B cell (primary cell): ENCODE measurements around the gene SLC2A13. TPM values are rescaled to one million over a fixed set of nuclear protein-coding genes. Genes with fewer than 3 reads are reported as not detected.

ENCODE experiments used
- ATAC-seq: fragments of 200-7000 bp; cut with Tn5 transposase; one replicate; pipeline ENCODE4 v1.10.0; 2021; ENCODE audit warnings: low read depth, mild to moderate bottlenecking, moderate number of reproducible peaks, moderate library complexity
- CTCF ChIA-PET: fragments of 350-600 bp; sonication (Branson Sonifier 250); formaldehyde crosslinking; loops from one replicate; lab custom pipeline; 2021; ENCODE audit warnings: antibody characterized with exemption, inconsistent platforms; lab: Charles Lee
- POLR2A ChIA-PET: fragments of 350-600 bp; sonication (Branson Sonifier 250); formaldehyde crosslinking; loops from one replicate; lab custom pipeline; 2021; ENCODE audit warnings: antibody characterized with exemption; lab: Charles Lee
- DNase-seq: peaks from one replicate; pipeline ENCODE4 v3.0.0; 2013
- H2AFZ ChIP-seq: 2 replicates; pipeline ENCODE4 v1.6.1; 2012; ENCODE audit warnings: mild to moderate bottlenecking, low read depth, low read length; ENCODE audit not compliant: insufficient read depth, poor library complexity, severe bottlenecking
- H3K27ac ChIP-seq, 2 donors: 1 replicate in 1 of 2; 2 replicates in 1 of 2; pipeline ENCODE4 v1.5.1; 2012 to 2013; ENCODE audit warnings: low read length in 2 of 2, mild to moderate bottlenecking in 2 of 2, moderate library complexity in 1 of 2
- H3K27me3 ChIP-seq, 4 experiments: fragments of 200-600 bp in 1 of 4; sonication (generic) in 1 of 4; replicated peaks in 1 of 4; 1 replicate in 2 of 4; 2 replicates in 2 of 4; pipeline versions ENCODE4 v1.6.1 to v1.7.0; 2013 to 2016; ENCODE audit warnings: low read length in 3 of 4, mild to moderate bottlenecking in 2 of 4, mixed read lengths in 1 of 4, moderate library complexity in 1 of 4; ENCODE audit not compliant: insufficient read depth in 4 of 4, control insufficient read depth in 3 of 4; ENCODE audit errors: control extremely low read depth in 1 of 4
- H3K36me3 ChIP-seq, 2 experiments: replicated peaks in 1 of 2; 1 replicate in 1 of 2; 2 replicates in 1 of 2; pipeline versions ENCODE4 v1.6.1 to v1.7.1; 2013; ENCODE audit warnings: low read length in 1 of 2; ENCODE audit not compliant: insufficient read depth in 2 of 2, control insufficient read depth in 1 of 2; ENCODE audit errors: control extremely low read depth in 1 of 2, extremely low read depth in 1 of 2
- H3K4me1 ChIP-seq, 2 donors: fragments of 200-600 bp in 1 of 2; sonication (generic) in 1 of 2; 1 replicate in 1 of 2; 2 replicates in 1 of 2; pipeline versions ENCODE4 v1.5.1 to v1.6.1; 2013 to 2017; ENCODE audit warnings: low read length in 2 of 2; ENCODE audit not compliant: control insufficient read depth in 2 of 2, insufficient read depth in 2 of 2
- H3K4me2 ChIP-seq: replicated peaks from 2 replicates; pipeline ENCODE3; 2012; ENCODE audit warnings: mild to moderate bottlenecking, low read depth, low read length; ENCODE audit not compliant: poor library complexity, severe bottlenecking
- H3K4me3 ChIP-seq, 5 experiments: fragments of 200-600 bp in 1 of 5; sonication (generic) in 1 of 5; 1 replicate in 3 of 5; 2 replicates in 2 of 5; pipeline versions ENCODE4 v1.5.1 to v1.7.0; 2011 to 2016; ENCODE audit warnings: low read length in 4 of 5, mild to moderate bottlenecking in 4 of 5, low read depth in 2 of 5, control low read depth in 1 of 5, moderate library complexity in 1 of 5; ENCODE audit not compliant: insufficient read depth in 1 of 5; ENCODE audit errors: control extremely low read depth in 1 of 5, extremely low read depth in 1 of 5
- H3K79me2 ChIP-seq: fragments of 200-600 bp; sonication (generic); one replicate; pipeline ENCODE4 v1.6.0; 2016; ENCODE audit warnings: low read length; ENCODE audit not compliant: control insufficient read depth, insufficient read depth
- H3K9ac ChIP-seq: fragments of 200-600 bp; sonication (generic); 2 replicates; pipeline ENCODE4 v1.6.1; 2017; ENCODE audit warnings: mild to moderate bottlenecking, low read length, moderate library complexity
- H3K9me3 ChIP-seq, 3 donors: one replicate each; pipeline versions ENCODE4 v1.6.1 to v1.7.1; 2013; ENCODE audit warnings: low read length in 2 of 3; ENCODE audit not compliant: control insufficient read depth in 2 of 3, insufficient read depth in 1 of 3; ENCODE audit errors: control extremely low read depth in 1 of 3
- H4K20me1 ChIP-seq: 2 replicates; pipeline ENCODE4 v1.6.0; 2012; ENCODE audit warnings: mild to moderate bottlenecking, low read length; ENCODE audit not compliant: insufficient read depth, control insufficient read depth, poor library complexity, severe bottlenecking
- H3K27ac Mint-ChIP-seq: one replicate; pipeline ENCODE4 v1.8.0; 2021; ENCODE audit warnings: mixed read lengths
- H3K27me3 Mint-ChIP-seq: one replicate; pipeline ENCODE4 v1.8.0; 2021; ENCODE audit warnings: mixed read lengths
- H3K4me1 Mint-ChIP-seq: one replicate; pipeline ENCODE4 v1.8.0; 2021; ENCODE audit warnings: mixed read lengths
- H3K4me3 Mint-ChIP-seq: one replicate; pipeline ENCODE4 v1.8.0; 2021; ENCODE audit warnings: mixed read lengths
- H3K9me3 Mint-ChIP-seq: one replicate; pipeline ENCODE4 v1.8.0; 2022; ENCODE audit warnings: mixed read lengths; ENCODE audit not compliant: insufficient read depth
- CTCF ChIP-seq: fragments of 200-600 bp; IDR thresholded peaks from one replicate; pipeline ENCODE4 v1.8.0; 2022; ENCODE audit warnings: antibody characterized with exemption, mild to moderate bottlenecking
- EZH2 ChIP-seq: IDR thresholded peaks from 2 replicates; pipeline ENCODE4 v1.6.1; 2012; ENCODE audit warnings: borderline replicate concordance, low read depth, mild to moderate bottlenecking, moderate library complexity, low read length; ENCODE audit not compliant: insufficient read depth, poor library complexity, severe bottlenecking
- WGBS: methylation state at CpG from one replicate; pipeline ENCODE4 v1.1.5; 2013; ENCODE audit warnings: missing lambda C conversion rate; ENCODE audit not compliant: insufficient coverage; 5-methylcytosine and 5-hydroxymethylcytosine counted together
- intact Hi-C: fragments of 100-400 bp; cut with micrococcal nuclease; formaldehyde crosslinking; loops from one replicate; pipeline ENCODE4 v1.10.0; 2022
- polyA plus RNA-seq: library from polyadenylated mRNA; depleted of rRNA; stranded (reverse); fragments of >200 nt; gene quantifications from 2 replicates; pipeline ENCODE4 v1.2.3, GENCODE V29; 2012
- total RNA-seq, 2 donors: library from RNA; stranded (reverse); fragments of 120-200 nt in 1 of 2; gene quantifications; 1 replicate in 1 of 2; 2 replicates in 1 of 2; pipeline versions ENCODE4 v1.2.3 to v1.2.4, GENCODE V29; 2013 to 2022

The SLC2A13 gene
- total and polyA plus RNA-seq, 2 donors (not counting 1 experiment from before 2014, with no cell fraction given), result 2.1 to 8.6 TPM

GRCh38 chr12:40039598-40039997 is 66.3 kb downstream of the SLC2A13 start:
- Histone ChIP-seq H3K79me2 (no peaks in the 10 kb centered on the region), H3K4me2 (no peak overlapping the region), H3K4me1 (no peaks in the 10 kb centered on the region), H2AFZ (no peak overlapping the region), H3K9me3 (no peaks in the 10 kb centered on the region), H3K27ac (no peak overlapping the region), H4K20me1 (no peaks in the 10 kb centered on the region), H3K4me3 (no peak overlapping the region), H3K36me3 (peaks cover 0 to 1% of the 10 kb centered on the region in 2 experiments), H3K27me3 (no peaks in the 10 kb centered on the region), H3K9ac (no peak overlapping the region)
- Mint-ChIP-seq H3K27ac (no peak overlapping the region), H3K9me3 (no peaks in the 10 kb centered on the region), H3K4me3 (no peak overlapping the region), H3K4me1 (no peaks in the 10 kb centered on the region), H3K27me3 (no peaks in the 10 kb centered on the region)
- ChIA-PET POLR2A (no interaction called here), CTCF (interaction anchor here (0.9 kb wide), 1 partner anchor 49 kb away, joined by 3 read pairs; no protein-coding TSS in a partner anchor)
- DNase-seq (no peak), ATAC-seq (no peak)
- 40% methylated on average over 1 of the region's 1 CpG for whole genome bisulfite sequencing
- intact Hi-C loops, result no loop called here
- TF ChIP-seq EZH2 (no peak), CTCF (no peak)

- Histone ChIP-seq H3K27ac (no peak overlapping the region), H3K9me3 (no peaks in the 10 kb centered on the region), H3K4me2 (no peak overlapping the region), H3K27me3 (no peaks in the 10 kb centered on the region), H2AFZ (no peak overlapping the region), H3K4me1 (no peaks in the 10 kb centered on the region), H3K79me2 (no peaks in the 10 kb centered on the region), H3K36me3 (peaks cover 0 to 1% of the 10 kb centered on the region in 2 experiments), H4K20me1 (no peaks in the 10 kb centered on the region), H3K4me3 (no peak overlapping the region), H3K9ac (no peak overlapping the region)
- ATAC-seq (no peak), DNase-seq (no peak)
- H3K27me3 Mint-ChIP-seq, result no peaks in the 10 kb centered on the region
- intact Hi-C loops, result no loop called here
- H3K9me3 Mint-ChIP-seq, result no peaks in the 10 kb centered on the region
- no peaks in the 10 kb centered on the region for H3K4me1 Mint-ChIP-seq
- no peak overlapping the region for H3K27ac Mint-ChIP-seq
- H3K4me3 Mint-ChIP-seq, result no peak overlapping the region
- WGBS, result 100% methylated on average over 2 of the region's 3 CpGs
- POLR2A ChIA-PET, result no interaction called here
- no peak for TF ChIP-seq CTCF
- no peak for TF ChIP-seq EZH2
- CTCF ChIA-PET, result no interaction called here
These were observed 67.3 kb downstream of the SLC2A13 start for GRCh38 chr12:40038619-40039018.
